Measurements from ENCODE around the gene YTHDC1.
A peak's percentile ranks its signal among the peaks of the same experiment; 100 is the strongest.
"Not testable (repeated sequence)": the region's sequence is repeated elsewhere in the genome, so short reads cannot be mapped to it uniquely, and the experiment has no call there.

The YTHDC1 gene

DNA sequence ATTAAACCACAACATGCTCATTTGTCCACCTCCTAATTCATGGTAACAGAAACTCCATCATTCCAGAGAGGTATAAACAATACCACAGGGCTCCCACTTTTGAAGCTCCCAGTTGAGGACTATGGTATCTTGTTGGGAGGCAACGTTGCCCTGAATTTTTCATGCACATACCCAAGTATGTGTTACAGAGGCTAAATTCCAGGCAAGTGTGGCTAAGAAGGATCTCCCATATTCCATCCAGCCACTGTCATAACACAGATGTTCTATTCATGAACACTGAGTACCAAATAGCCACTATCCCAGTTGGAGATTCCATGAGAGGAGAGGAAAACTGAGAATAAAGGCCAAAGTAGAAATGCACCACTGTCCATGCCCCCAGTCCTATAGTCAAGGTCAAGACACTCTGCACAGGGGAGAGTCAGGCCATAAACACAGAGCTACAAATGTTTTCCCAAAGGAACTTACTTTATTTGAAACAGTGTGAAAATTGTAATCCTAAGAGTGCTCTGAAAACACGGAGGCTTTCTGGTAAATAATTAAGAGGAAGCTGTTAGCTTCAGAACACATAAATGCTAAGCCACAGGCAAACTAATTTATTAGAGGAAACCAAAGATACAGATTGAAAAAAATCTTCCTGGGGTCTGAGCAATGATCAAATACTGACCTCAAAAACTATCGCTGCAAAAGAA lies 62.0 kb downstream of the YTHDC1 start:
- no peak for DNase-seq (ENCODE audit: low spot score)

DNA sequence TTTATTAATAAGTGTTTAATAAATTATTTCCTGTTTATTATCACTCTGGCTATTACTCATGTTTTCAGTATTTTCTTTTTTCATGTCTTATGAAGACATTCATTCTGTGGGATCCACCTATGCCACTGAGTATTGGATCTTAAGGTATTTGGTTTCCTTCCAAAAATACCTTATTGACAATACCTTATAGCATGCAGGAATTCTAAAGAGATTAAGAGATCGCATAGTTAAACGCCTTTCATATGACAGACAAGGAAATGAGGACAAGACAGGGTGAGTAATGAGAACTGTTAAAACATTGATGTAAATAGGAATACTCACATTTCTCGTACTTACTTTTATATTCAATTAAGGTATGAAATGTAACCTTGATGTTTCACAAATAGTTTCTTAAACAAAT lies 66.2 kb downstream of the YTHDC1 start:
- DNase-seq (ENCODE audit: low spot score): no peak

DNA sequence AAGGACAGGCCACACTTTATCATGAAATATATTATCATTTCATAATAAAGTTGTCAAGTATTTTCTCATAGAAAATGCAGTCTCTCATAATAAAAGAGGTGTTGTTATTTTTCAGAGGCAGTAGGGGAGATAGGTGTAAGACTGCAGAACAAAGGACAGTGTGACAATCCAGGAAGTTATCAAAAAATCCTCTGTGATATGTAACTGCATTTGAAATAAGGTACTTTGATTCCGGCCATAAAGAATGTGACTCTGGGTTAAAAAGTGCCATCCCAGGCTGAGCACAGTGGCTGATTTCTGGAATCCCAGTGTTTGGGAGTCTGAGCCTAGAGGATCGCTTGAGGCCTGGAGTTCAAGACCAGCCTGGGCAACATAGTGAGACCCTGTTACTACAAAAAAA lies 66.8 kb downstream of the YTHDC1 start:
- DNase-seq (ENCODE audit: low spot score): no peak

DNA sequence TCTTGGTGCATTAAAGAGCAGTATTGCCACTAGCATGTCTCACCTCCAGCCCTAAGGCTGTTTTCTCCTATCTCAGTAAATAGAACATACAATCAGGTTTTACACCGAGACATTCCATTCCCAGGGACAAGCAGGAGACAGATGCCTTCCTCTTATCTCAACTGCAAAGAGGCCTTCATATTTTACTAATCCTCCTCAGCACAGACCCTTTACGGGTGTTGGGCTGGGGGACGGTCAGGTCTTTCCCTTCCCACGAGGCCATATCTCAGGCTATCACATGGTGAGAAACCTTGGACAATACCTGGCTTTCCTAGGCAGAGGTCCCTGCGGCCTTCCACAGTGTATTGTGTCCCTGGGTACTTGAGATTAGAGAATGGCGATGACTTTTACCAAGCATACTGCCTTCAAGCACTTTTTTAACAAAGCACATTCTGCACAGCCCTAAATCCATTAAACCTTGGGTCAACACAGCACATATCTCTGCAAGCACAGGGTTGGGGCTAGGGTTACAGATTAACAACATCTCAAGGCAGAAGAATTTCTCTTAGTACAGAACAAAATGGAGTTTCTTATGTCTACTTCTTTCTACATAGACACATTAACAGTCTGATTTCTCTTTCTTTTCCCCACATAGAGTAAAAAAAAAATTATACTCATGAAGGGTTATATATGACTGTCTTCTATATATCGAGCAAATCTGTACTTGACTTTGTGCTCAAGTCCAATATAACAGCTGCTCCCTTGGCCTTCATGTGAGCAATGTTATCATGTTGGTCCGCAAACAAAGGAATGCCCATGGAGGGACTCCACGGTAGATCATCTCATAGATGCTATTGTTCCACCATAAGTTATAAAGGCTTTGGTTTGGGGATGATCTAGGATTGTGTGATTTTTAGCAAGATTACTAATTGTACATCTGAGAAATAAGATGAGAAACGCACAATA lies 67.8 kb downstream of the YTHDC1 start:
- not testable (repeated sequence) for DNase-seq (ENCODE audit: low spot score)

DNA sequence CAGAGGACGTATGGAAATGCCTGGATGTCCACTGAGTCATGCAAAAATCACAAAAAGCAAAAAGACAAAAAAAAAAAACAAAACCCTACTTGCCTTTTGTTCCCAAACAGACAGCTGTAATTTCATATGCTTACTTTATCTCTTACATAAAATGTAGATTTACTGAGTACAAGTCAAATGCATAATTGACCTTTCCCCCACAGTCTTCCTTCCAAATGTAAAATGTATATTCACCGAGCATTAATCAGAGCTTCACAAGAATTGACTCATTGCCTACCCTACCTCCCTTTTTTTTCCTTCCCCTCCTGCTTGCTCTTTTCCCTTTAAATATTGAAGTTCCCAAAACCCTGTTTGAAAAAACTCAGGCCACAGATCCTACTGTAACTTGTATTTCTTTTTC lies 71.9 kb downstream of the YTHDC1 start:
- DNase-seq (ENCODE audit: low spot score): no peak

DNA sequence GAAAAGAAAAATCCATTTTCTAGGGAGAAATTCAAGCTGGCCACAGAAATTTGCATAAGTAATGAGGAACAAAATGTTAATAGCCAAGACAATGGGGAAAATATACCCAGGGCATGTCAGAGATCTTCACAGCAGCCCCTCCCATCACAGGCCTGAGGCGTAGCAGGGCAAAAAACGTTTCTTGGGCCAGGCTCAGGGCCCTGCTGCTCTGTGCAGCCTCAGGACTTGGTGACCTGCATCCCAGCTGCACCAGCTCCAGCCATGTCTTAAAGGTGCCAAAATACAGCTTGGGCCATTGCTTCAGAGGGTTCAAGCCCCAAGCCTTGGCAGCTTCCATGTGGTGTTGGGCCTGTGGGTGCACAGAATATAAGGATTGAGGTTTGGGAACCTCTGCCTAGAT lies 72.3 kb downstream of the YTHDC1 start:
- DNase-seq (ENCODE audit: low spot score): no peak

DNA sequence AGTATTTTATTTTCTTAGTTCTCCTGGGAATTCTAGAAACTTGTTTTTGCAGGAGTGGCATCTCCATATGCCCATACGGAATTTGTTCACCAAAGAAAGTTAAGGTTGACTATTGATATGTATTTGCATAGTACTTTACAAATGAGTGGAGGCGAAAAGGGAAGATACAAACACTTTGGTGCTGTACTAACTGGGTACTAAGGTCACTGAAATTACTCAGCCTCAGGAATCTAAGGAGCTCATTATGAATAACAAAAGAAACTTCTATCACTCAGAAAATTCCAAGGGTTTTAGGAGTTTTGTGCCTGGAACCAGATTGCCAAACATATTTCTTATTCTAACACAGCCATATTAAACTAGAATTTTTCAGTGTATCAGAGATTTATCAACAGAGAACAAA lies 77.0 kb downstream of the YTHDC1 start:
- DNase-seq (ENCODE audit: low spot score): no peak

DNA sequence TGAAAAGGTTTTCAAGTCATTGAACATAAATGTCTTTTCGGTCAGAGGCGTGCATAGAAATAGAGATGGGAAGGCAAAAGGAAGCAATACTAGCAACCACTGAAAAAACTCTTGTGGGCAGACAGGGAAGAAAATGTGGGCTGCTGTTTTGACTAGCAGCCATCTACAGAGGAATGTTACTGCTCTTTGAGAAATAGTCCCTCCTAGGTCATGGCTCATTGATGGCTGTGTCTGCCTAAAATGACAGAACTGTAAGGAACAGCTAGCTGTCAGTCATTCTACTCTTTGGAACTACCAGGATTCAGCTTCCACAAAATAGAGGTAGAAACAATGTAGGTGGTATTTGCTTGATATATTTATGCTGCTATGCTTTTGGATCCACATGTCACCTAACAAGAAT lies 77.5 kb downstream of the YTHDC1 start:
- no peak for DNase-seq (ENCODE audit: low spot score)

DNA sequence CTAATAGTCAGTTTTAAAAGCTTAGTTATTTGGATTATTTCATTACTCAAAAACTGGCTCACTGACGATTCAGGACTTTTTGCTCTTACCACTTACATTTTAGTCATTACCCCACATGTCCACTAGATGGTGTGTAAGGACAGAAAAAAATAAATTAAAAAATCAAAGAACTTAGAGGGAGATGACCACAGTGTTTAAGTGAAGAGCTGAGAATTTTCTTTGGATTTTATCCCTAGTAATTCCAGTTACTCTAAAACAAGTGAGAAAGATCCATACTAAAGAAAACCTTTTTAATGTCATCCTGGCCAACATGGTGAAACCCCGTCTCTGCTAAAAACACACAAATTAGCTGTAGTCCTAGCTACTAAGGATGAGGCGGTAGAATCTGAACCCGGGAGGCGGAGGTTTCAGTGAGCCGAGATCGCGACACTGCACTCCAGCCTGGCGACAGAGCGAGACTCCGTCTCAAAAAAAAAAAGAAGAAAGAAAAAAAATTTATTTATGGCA lies 78.0 kb downstream of the YTHDC1 start:
- peak; percentile 25 for DNase-seq (ENCODE audit: low spot score)

DNA sequence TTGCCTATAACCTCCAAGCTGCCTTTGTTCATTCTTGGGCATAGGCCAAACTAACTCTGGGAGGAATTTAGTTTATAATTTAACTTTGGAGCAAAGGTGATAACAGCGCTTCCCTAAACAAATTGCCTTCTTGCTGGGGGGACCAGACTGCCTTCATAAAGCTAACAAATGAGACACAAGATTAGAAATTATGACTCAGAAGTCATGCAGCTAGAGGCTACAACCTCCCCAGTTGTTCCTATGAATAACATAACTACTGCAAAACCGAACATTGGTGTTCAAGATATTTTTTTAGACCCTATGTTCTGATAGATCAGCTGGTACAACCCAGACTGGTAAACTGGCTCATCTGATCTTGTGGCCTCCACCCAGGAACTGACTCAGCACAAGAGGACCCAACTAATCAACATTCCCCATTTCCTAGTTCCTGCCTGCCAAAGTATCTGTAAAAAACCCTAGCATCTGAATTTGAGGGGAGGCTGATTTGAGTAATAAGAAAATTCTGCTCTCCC lies 82.4 kb downstream of the YTHDC1 start:
- DNase-seq (ENCODE audit: low spot score): no peak

DNA sequence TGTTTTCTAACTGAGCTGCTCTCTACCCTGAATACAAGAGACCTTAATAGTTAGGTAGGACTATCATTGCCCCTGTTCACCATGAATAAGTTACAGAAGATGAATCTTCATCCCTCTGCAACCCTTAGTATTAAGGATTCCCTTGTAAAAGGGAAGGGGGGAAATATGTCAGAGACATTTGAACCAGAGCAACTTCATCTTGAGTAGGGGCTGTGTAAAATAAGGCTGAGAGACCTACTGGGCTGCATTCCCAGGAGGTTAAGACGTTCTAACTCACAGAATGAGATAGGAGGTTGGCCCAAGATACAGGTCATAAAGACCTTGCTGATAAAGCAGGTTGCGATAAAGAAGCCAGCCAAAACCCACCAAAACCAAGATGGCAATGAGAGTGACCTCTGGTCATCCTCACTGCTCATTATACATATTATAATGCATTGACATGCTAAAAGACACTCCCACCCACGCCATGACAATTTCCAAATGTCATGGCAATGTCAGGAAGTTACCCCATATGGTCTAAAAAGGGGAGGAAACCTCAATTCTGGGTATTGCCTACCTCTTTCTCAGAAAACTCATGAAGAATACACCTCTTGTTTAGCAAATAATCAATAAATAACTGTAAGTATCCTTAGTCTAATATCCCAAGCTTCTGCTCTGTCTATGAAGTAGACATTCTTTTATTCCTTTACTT lies 84.9 kb downstream of the YTHDC1 start:
- DNase-seq (ENCODE audit: low spot score): no peak
